CD14-positive monocyte (primary cell): Measurements from ENCODE around the gene RAF1. TPM values are rescaled to one million over a fixed set of nuclear protein-coding genes. Genes with fewer than 3 reads are reported as not detected.

Source experiments
- DNase-seq, 3 donors: peaks; one replicate each; pipeline ENCODE4 v3.0.0-alpha.2; 2011 to 2022
- H2AFZ ChIP-seq: 2 replicates; pipeline ENCODE4 v1.6.0; 2012; ENCODE audit warnings: mild to moderate bottlenecking, low read depth, low read length, inconsistent platforms; ENCODE audit not compliant: insufficient read depth, poor library complexity, severe bottlenecking
- H3K27ac ChIP-seq, 2 donors: 1 replicate in 1 of 2; 2 replicates in 1 of 2; pipeline ENCODE4 v1.5.1; 2012 to 2013; ENCODE audit warnings: low read length in 2 of 2, control low read depth in 1 of 2, inconsistent platforms in 1 of 2, low read depth in 1 of 2, mild to moderate bottlenecking in 1 of 2
- H3K27me3 ChIP-seq, 2 donors: one replicate each; pipeline versions ENCODE4 v1.6.0 to v1.6.1; 2011 to 2013; ENCODE audit warnings: low read length in 2 of 2; ENCODE audit not compliant: control insufficient read depth in 2 of 2, insufficient read depth in 2 of 2
- H3K36me3 ChIP-seq, 2 donors: replicated peaks in 1 of 2; 1 replicate in 1 of 2; 2 replicates in 1 of 2; pipeline versions ENCODE4 v1.5.1 to v1.6.1; 2012 to 2013; ENCODE audit warnings: low read length in 2 of 2, control low read depth in 1 of 2, inconsistent platforms in 1 of 2, mild to moderate bottlenecking in 1 of 2; ENCODE audit not compliant: insufficient read depth in 2 of 2, control insufficient read depth in 1 of 2
- H3K4me1 ChIP-seq, 2 donors: 1 replicate in 1 of 2; 2 replicates in 1 of 2; pipeline versions ENCODE4 v1.5.1 to v1.6.1; 2012 to 2013; ENCODE audit warnings: low read length in 2 of 2, control low read depth in 1 of 2, inconsistent platforms in 1 of 2, mild to moderate bottlenecking in 1 of 2, moderate library complexity in 1 of 2; ENCODE audit not compliant: insufficient read depth in 2 of 2, control insufficient read depth in 1 of 2
- H3K4me2 ChIP-seq: replicated peaks from 2 replicates; pipeline ENCODE3; 2012; ENCODE audit warnings: low read length, moderate library complexity, mild to moderate bottlenecking; ENCODE audit not compliant: poor library complexity, severe bottlenecking; ENCODE audit errors: extremely low read depth
- H3K4me3 ChIP-seq, 3 experiments: fragments of 200-600 bp in 1 of 3; sonication (generic) in 1 of 3; replicated peaks in 1 of 3; 1 replicate in 2 of 3; 2 replicates in 1 of 3; pipeline ENCODE4 v1.5.1; 2011 to 2013; ENCODE audit warnings: low read length in 3 of 3, mild to moderate bottlenecking in 3 of 3, control low read depth in 2 of 3, low read depth in 2 of 3, inconsistent platforms in 1 of 3, moderate library complexity in 1 of 3
- H3K79me2 ChIP-seq: 2 replicates; pipeline ENCODE4 v1.6.0; 2012; ENCODE audit warnings: mild to moderate bottlenecking, control low read depth, inconsistent platforms, low read length, moderate library complexity; ENCODE audit not compliant: insufficient read depth
- H3K9ac ChIP-seq: 2 replicates; pipeline ENCODE4 v1.6.0; 2017; ENCODE audit warnings: low read length, mild to moderate bottlenecking; ENCODE audit not compliant: insufficient read depth, poor library complexity, severe bottlenecking
- H3K9me3 ChIP-seq, 2 donors: replicated peaks in 1 of 2; 1 replicate in 1 of 2; 2 replicates in 1 of 2; pipeline versions ENCODE4 v1.5.1 to v1.6.1; 2012 to 2013; ENCODE audit warnings: low read length in 2 of 2, control low read depth in 1 of 2; ENCODE audit not compliant: control insufficient read depth in 1 of 2, insufficient read depth in 1 of 2
- H4K20me1 ChIP-seq: 2 replicates; pipeline ENCODE4 v1.6.0; 2012; ENCODE audit warnings: mild to moderate bottlenecking, low read length, control low read depth, moderate library complexity; ENCODE audit not compliant: insufficient read depth
- H3K27ac Mint-ChIP-seq, 7 donors: one replicate each; pipeline ENCODE4 v1.8.0; 2020; ENCODE audit warnings: mild to moderate bottlenecking in 7 of 7, mixed read lengths in 7 of 7, moderate library complexity in 6 of 7, inconsistent platforms in 2 of 7
- H3K27me3 Mint-ChIP-seq, 3 donors: one replicate each; pipeline ENCODE4 v1.8.0; 2021 to 2022; ENCODE audit warnings: low read depth in 3 of 3, mild to moderate bottlenecking in 3 of 3, mixed read lengths in 3 of 3, moderate library complexity in 3 of 3, inconsistent platforms in 1 of 3
- H3K36me3 Mint-ChIP-seq, 2 donors: one replicate each; pipeline ENCODE4 v1.8.0; 2020; ENCODE audit warnings: mixed read lengths in 2 of 2, inconsistent platforms in 1 of 2, mild to moderate bottlenecking in 1 of 2
- H3K4me1 Mint-ChIP-seq: one replicate; pipeline ENCODE4 v1.8.0; 2020; ENCODE audit warnings: mild to moderate bottlenecking, mixed read lengths
- H3K4me3 Mint-ChIP-seq, 2 donors: one replicate each; pipeline ENCODE4 v1.8.0; 2020; ENCODE audit warnings: mild to moderate bottlenecking in 2 of 2, mixed read lengths in 2 of 2, moderate library complexity in 1 of 2
- H3K9me3 Mint-ChIP-seq, 7 donors: one replicate each; pipeline ENCODE4 v1.8.0; 2020 to 2022; ENCODE audit warnings: mixed read lengths in 7 of 7, mild to moderate bottlenecking in 6 of 7, moderate library complexity in 6 of 7, inconsistent platforms in 2 of 7
- WGBS: methylation state at CpG from one replicate; pipeline ENCODE4 v1.1.5; 2013; ENCODE audit warnings: missing lambda C conversion rate; ENCODE audit not compliant: insufficient coverage; 5-methylcytosine and 5-hydroxymethylcytosine counted together
- intact Hi-C, 2 donors: fragments of 100-400 bp; cut with micrococcal nuclease; formaldehyde crosslinking; loops; one replicate each; pipeline versions ENCODE4 v1.15.0 to v1.15.1; 2023
- polyA plus RNA-seq, 3 donors: library from polyadenylated mRNA; depleted of rRNA in 1 of 3; unstranded in 2 of 3; stranded (reverse) in 1 of 3; fragments of 300-500 nt in 2 of 3; fragments of >200 nt in 1 of 3; fragmentation: Illumina TruSeq in 2 of 3; gene quantifications; 1 replicate in 2 of 3; 2 replicates in 1 of 3; pipeline ENCODE4 v1.2.3, GENCODE V29; 2012 to 2021
- TF ChIP-seq, protein P1 (sequence below): fragments of 200-600 bp; IDR thresholded peaks from one replicate; pipeline ENCODE4 v1.8.0; 2022; ENCODE audit warnings: antibody characterized with exemption, mild to moderate bottlenecking

Gene RAF1
- polyA plus RNA-seq, 3 donors, result 73.0 to 181 (median 79.5) TPM

DNA sequence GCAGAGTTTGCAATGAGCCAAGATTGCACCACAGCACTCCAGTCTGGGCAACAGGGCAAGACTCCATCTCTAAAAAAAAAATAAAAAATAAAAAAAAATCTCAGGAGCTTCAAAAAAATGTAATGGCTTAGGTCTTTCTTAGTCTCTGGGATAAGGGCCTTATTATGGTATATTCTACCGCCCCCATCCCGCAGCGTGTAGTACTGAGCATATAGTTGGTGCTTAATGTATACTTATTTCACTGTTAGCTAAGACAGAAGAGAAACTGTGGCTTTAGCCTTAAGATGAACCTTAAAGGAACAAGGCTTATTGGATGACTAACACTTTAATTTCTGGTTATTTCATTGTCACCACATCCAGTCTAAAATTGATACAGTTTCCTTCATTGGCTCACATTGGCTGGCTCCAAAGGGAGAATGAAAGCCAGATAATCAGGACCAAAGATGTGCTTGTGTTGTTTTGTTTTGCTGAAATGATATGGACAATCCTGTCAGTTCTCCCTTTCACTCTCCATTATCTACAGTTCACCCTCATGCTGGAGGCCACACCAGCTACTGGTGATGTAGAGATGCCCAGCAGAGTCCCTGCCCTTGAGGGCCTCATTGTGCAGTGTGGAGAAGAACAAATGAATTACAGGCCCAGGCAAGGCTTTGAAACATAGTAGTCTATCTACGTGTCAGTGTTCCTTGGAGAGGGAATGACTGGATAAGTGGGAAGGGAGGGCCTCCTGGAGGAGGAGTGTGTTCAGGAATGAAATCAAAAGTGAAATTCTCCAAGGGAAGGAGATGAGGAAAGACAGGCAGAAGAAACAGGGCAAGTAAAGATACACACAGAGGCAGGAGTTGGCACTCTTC lies 17.4 kb upstream of the RAF1 start:
- peaks cover 0 to 1% of the 10 kb centered on the region in 2 donors for H3K36me3 Mint-ChIP-seq
- 83% methylated on average over 4 of the region's 4 CpGs for WGBS
- H2AFZ ChIP-seq, result peak overlapping the region; percentile 76

DNA sequence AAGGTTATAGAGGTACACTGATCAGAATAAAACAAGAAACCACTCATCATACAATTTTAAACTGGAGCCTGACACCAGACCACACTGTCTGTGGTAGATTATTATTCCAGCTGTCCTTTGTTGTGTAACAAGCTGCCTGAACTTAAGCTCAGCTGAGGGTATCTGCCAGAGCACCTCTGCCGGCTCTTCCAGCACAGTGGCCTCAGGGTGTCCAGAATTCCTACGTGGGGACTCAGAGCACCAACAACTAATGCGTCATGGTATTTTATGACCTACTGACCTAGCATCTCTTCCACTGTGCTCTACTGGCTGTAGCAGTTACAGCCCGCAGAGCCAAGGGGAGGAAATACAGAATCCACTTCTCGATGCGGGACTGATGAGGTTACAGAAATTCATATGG lies 15.6 kb upstream of the RAF1 start:
- Histone ChIP-seq H3K36me3 (no peaks in the 10 kb centered on the region), H3K27ac (no peak overlapping the region), H3K79me2 (no peaks in the 10 kb centered on the region), H3K4me1 (peaks cover 64 to 68% of the 10 kb centered on the region in 2 donors), H3K9me3 (peaks cover 0 to 2% of the 10 kb centered on the region in 2 donors), H4K20me1 (no peaks in the 10 kb centered on the region), H3K9ac (no peak overlapping the region), H3K27me3 (no peaks in the 10 kb centered on the region), H3K4me2 (no peak overlapping the region), H3K4me3 (no peak overlapping the region), H2AFZ (no peak overlapping the region)
- Mint-ChIP-seq H3K4me3 (no peak overlapping the region), H3K27me3 (peaks cover 0 to 4% (median 0%) of the 10 kb centered on the region in 3 donors), H3K4me1 (peaks cover 51% of the 10 kb centered on the region), H3K27ac (peak overlapping the region in 2 of 7 donors; percentile 42 to 51), H3K36me3 (peaks cover 0 to 1% of the 10 kb centered on the region in 2 donors), H3K9me3 (peaks cover 3 to 9% (median 4%) of the 10 kb centered on the region in 7 donors)
- intact Hi-C loops, result no loop called here
- WGBS, result 79% methylated on average over 3 of the region's 6 CpGs
- TF ChIP-seq, protein P1, sequence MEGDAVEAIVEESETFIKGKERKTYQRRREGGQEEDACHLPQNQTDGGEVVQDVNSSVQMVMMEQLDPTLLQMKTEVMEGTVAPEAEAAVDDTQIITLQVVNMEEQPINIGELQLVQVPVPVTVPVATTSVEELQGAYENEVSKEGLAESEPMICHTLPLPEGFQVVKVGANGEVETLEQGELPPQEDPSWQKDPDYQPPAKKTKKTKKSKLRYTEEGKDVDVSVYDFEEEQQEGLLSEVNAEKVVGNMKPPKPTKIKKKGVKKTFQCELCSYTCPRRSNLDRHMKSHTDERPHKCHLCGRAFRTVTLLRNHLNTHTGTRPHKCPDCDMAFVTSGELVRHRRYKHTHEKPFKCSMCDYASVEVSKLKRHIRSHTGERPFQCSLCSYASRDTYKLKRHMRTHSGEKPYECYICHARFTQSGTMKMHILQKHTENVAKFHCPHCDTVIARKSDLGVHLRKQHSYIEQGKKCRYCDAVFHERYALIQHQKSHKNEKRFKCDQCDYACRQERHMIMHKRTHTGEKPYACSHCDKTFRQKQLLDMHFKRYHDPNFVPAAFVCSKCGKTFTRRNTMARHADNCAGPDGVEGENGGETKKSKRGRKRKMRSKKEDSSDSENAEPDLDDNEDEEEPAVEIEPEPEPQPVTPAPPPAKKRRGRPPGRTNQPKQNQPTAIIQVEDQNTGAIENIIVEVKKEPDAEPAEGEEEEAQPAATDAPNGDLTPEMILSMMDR, result no peak
- no peak for DNase-seq

More for the DNA sequence above, 17.4 kb upstream of the RAF1 start:
- Mint-ChIP-seq H3K4me3 (no peak overlapping the region), H3K4me1 (peaks cover 37% of the 10 kb centered on the region), H3K9me3 (peaks cover 0 to 1% (median 0%) of the 10 kb centered on the region in 7 donors), H3K27ac (peak overlapping the region; percentile 99 to 100 (median 100)), H3K27me3 (peaks cover 0 to 2% (median 2%) of the 10 kb centered on the region in 3 donors)
- H3K79me2 ChIP-seq, result no peaks in the 10 kb centered on the region
- H3K4me2 ChIP-seq, result peak overlapping the region; percentile 35
- no peaks in the 10 kb centered on the region for H3K27me3 ChIP-seq
- H3K9ac ChIP-seq, result peak overlapping the region; percentile 59
- TF ChIP-seq, protein P1, result no peak
- DNase-seq, result peak; percentile 27 to 61 (median 54)
- H3K36me3 ChIP-seq, result no peaks in the 10 kb centered on the region
- H3K27ac ChIP-seq, result peak overlapping the region; percentile 93 to 99
- no peaks in the 10 kb centered on the region for H4K20me1 ChIP-seq
- intact Hi-C loops, result no loop called here
- H3K4me1 ChIP-seq, result peaks cover 50 to 54% of the 10 kb centered on the region in 2 donors
- peak overlapping the region in 1 of 3 experiments; percentile 29 for H3K4me3 ChIP-seq
- H3K9me3 ChIP-seq, result no peaks in the 10 kb centered on the region
